ENCODE results near the gene CPLANE2.
"Not testable (repeated sequence)": the region's sequence is repeated elsewhere in the genome, so short reads cannot be mapped to it uniquely, and the experiment has no call there.

CPLANE2 gene

GRCh38 chr1:16208270-16208987 lies 28.6 kb downstream of the CPLANE2 start:
- DNase-seq = peak in 1 of 4 experiments; percentile 9

DNA sequence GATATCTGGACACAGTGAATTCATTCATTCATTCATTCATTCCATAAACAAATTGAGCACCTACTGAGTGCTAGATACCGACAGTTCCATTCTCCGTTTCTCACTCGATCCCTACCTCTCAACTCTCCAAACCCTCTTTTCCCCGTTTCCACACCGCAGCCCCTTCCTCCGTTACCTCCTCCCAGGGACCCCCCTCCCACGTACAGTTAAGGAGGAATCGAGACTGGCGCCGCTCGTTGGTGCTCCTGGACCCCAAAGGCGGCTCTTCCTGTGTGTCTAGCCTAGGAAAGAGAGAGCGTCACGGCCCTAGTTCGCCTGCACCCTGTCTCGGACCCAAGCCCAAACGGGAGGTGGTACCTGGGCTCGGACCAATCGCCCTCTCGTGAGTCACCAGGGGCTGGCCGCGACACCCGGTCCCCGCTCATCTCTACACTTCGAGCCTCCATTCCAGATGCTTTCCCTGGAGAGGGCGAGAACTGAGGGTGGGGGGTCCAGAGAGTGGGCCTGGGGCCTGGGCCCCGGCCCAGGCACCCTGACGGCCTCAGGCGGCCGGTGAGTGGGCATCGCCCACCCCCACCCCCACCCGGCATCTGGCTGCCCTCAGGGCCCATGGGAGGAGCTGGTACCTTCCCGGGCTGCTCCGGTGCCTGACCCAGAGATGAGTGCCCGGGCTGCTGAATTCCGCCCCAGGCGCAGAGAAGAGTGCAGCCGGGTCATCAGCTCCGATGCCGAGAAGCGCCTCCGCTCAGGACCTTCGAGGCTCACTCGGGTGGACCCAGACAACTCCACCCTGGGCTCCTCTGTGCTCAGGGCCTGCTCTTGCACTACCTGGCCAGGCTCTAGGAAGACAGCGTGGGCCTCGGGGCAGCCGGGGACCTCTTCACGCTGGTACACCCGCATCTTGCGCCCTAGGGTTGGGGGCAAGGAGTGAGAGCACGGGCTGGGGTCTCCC lies 29.4 kb downstream of the CPLANE2 start:
- no peak for DNase-seq

- DNase-seq = peak; percentile 97 to 99 (median 98)
These were observed 30.3 kb downstream of the CPLANE2 start for GRCh38 chr1:16206547-16207317.

DNA sequence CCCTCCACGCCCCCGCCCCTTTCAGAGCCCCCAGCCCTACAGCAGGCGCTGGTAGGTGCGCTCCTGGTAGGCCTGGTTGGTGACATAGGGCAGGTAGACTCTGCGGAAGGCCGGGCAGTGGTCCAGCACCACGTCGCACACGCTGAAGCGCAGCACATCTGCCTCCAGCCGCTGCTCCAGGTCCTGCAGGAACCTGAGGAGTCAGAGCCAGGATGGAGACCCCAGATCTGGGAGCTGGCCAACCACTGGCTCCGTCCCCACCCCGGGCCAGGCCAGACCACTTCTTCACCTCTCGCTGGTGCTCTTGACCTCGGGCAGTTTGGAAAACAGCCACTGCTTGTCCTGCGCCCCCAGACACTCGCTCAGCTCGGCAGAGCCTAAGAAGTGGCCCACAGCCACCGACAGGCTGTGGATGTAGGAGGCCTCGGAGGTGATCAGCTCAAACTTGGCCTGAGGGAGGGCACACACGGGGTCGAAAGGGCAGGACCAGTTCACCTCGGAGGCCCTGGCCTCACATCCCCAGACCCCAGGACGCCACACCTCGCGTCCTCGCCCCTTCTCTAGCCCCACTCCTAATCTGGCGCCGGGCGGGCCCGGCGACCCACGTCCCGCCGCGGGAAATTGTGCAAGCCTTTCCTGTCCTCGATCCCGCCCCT lies 31.0 kb downstream of the CPLANE2 start:
- no peak for DNase-seq

GRCh38 chr1:16205334-16205671 lies 31.7 kb downstream of the CPLANE2 start:
- DNase-seq = no peak

DNA sequence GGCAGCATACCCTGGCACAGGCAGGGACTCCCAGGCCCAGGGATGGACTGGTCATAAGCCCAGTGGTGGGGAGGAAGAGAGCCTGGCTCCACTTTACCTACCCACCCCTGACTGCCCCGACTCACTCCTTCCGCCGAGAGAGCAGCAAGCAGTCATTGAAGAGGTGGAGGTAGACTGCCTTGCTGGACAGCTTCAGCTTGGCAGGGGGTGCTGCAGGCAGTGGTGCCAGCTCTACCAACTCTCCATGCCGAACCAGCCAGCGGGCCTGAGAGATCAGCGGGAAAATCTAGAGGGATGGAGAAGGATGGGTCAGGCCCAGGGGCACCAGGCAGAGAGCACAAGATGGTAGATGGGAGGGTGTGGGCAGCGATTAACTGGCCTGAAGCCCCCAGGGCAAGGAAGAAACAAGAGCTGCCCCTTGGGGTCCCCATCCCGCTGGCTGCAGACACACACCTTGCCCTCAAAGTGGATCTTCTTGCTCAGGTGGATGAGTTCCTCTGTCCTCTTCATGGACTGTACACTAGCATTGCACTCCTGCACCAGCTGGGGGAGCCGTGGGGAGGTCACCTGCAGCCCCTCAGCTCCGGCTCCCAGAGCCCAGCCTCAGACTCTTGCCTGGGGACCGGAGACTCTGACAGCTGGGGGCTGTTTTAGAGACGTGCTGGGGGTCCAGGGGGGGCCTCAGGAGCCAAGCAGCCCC lies 32.2 kb downstream of the CPLANE2 start:
- DNase-seq = no peak

DNA sequence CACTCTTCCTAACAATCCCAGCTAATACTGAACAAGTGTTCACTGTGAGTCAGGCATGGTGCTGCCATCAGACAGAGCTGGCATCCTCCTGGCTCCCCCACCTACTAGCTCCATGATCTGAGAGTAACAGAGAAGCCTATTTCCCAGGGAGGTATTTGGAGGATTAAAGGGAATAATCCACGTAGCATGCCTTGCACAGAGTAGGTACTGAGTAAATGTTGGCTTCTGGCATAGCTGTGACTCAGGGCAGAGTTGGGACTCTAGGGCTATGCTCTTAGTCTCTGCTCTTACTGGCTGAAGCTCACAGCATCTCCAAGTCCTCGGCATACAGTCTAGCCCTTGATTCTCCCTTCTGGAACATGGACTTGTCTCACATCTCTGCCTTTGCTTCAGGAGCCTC lies 32.8 kb downstream of the CPLANE2 start:
- DNase-seq = no peak

- DNase-seq = no peak
These were observed 33.4 kb downstream of the CPLANE2 start for GRCh38 chr1:16203550-16203949.

DNA sequence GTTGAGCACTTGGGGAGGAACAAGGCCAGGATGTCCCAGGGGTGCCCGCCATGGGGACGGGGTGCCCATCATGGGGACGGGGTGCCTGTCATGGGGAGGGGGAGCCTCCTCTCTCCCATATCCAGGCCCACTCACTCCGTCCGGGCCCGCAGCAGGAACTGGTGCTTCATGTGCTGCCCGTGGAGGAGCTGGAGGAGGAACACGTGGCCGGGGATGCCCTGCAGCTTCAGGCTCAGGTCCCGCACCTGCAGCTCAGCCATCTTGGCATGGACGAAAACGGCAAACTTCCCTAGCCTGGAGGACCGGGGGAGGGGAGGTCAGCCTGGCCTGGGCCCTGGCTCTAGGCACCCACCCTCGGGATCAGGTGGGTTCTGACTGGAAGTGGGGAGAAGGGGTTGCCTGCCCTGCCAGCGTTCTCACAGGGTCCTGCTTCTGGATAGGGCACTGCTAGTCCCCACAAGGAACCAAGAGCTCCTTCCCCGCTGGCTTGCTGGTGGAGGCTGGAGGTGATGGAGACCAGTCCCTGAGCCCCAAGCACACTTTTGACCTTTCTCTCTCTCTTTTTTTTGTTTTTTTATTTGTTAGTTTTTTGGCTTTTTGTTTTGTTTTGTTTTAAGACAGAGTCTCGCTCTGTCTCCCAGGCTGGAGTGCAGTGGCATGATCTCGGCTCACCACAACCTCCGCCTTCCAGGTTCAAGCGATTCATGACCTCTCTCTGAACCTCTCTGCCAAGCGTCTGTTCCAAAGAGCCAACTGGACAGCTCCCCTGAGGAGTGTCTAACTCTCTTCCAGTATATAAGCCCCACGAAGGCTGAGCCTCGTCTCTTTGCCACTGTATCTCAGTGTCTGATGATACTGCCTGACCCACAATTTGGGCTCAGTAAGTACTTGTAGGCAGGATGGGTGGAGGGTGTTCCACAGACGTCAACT lies 34.4 kb downstream of the CPLANE2 start:
- DNase-seq = no peak

DNA sequence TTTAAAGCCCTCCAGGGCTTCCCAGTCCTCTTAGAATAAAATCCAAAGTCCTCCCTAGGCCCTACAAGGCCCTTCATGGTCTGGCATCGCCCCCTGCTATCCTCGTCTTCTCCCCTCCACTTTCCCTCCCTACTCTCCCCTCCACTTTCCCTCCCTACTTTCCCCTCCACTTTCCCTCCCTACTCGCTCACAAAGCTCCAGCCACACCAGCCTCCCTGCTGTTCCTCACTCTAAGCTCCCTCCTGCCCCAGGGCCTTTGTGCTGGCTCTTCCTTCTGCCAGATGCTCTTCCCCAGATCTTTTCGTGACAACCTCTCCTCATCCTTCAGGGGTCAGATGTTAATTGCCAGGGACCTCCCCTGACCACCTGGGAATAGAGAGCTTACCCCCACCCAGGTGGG lies 37.3 kb downstream of the CPLANE2 start:
- DNase-seq = no peak

- DNase-seq = no peak
These were observed 37.9 kb downstream of the CPLANE2 start for GRCh38 chr1:16199157-16199501.

DNA sequence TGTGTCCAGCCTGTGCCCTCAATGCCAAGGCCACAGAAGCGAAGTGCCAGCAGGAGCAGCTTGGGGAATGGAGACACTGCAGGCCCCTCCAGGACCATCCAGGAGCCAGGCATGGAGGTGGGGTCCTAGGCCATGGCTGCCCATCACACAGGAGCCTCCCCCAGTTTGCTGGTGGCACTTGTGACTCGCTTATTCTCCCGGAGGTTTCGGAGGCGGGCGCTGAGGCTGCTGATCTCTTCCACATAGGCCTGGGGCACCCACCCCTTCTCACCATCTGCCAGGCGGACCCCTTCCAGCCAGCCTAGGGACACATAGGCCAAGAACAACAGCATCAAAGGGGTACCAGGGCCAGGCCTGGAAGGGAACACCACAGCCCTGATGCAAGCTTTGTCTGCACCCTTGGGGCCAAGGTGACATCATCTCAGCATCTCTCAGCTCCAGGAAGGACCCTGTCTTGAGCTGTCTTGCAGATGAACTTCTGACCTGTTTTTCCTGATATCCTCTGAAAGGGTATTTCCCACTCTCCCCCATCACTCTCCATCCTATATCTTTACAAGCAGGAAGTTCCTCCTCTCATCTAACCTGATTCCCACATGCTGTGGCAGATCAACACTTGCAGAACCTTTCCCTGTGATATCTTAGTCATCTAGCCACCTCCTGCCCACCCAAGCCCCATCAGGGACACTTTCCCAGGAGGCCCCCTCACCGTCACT lies 38.4 kb downstream of the CPLANE2 start:
- no peak for DNase-seq

GRCh38 chr1:16196874-16197273 lies 40.1 kb downstream of the CPLANE2 start:
- DNase-seq = no peak

DNA sequence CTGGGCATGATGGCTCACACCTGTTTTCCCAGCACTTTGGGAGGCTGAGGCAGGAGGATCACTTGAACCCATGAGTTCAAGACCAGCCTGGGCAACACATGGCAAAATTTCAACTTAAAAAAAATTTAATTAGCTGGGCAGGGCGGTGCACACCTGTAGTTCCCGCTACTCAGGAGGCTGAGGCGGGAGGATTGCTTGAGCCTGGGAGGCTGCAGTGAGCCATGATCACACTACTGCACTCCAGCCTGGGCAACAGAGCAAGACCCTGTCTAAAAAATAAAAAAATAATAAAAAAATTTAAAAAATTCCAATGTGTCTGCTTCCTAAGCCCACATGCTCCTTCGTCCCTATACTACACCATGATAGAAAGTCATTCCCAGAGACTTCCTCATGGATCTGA lies 40.8 kb downstream of the CPLANE2 start:
- not testable (repeated sequence) for DNase-seq

DNA sequence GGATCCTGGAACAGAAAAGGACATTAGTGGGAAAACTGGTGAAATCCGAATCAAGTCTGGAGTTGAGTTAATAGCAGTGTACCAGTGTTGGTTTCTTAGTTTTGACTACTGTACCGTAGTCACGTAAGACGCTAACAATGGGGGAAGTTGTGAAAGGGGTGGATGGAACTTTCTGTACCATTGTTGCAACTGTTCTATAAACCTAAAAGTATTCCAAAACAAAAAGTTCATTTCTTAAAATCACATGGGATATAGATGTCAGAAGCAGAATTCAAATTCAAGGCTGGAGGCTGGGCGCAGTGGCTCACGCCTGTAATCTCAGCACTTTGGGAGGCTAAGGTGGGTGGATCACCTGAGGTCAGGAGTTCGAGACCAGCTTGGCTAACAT lies 41.5 kb downstream of the CPLANE2 start:
- DNase-seq = no peak

GRCh38 chr1:16191916-16192546 lies 45.0 kb downstream of the CPLANE2 start:
- DNase-seq = no peak

DNA sequence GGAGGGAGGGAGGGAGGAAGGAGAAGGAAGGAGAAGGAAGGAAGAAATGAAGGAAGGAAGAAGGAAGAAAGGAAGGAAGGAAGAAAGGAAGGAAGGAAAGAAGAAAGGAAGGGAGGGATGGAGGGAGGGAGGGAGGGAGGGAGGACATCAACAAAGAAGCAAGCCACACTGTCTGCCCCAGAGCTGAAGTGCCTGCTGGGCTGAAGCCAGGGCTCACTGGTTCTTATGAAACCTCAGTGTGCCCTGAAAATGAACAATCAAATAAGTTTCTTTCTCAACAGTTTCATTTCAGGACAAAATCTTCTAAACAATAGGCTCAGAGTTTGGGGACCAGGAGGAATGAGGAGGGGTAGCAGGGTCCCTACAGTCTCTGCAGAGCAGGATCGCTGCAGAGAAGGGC lies 45.7 kb downstream of the CPLANE2 start:
- no peak for DNase-seq

- no peak for DNase-seq
These were observed 46.9 kb downstream of the CPLANE2 start for GRCh38 chr1:16189921-16190621.

GRCh38 chr1:16189003-16189402 lies 48.0 kb downstream of the CPLANE2 start:
- no peak for DNase-seq
